Chondrocyte (in vitro differentiated cells): ENCODE data around the gene ZNF407. TPM values are rescaled to one million over a fixed set of nuclear protein-coding genes. Genes with fewer than 3 reads are reported as not detected.

Experiments used
- DNase-seq: peaks from one replicate; pipeline ENCODE4 v3.0.0; 2021; ENCODE audit warnings: mixed read lengths, low spot score
- H3K27ac Mint-ChIP-seq: one replicate; pipeline ENCODE4 v1.8.0; 2021; ENCODE audit warnings: mild to moderate bottlenecking, moderate library complexity, mixed read lengths; ENCODE audit not compliant: unreplicated experiment
- H3K27me3 Mint-ChIP-seq: 2 replicates; pipeline ENCODE4 v1.8.0; 2021; ENCODE audit warnings: low read depth, mixed read lengths
- H3K36me3 Mint-ChIP-seq: 2 replicates; pipeline ENCODE4 v1.8.0; 2021; ENCODE audit warnings: low read depth, mixed read lengths
- H3K4me1 Mint-ChIP-seq: 2 replicates; pipeline ENCODE4 v1.8.0; 2021; ENCODE audit warnings: low read depth, mild to moderate bottlenecking, mixed read lengths
- H3K4me3 Mint-ChIP-seq: one replicate; pipeline ENCODE4 v1.8.0; 2021; ENCODE audit warnings: mild to moderate bottlenecking, moderate library complexity, mixed read lengths; ENCODE audit not compliant: unreplicated experiment
- H3K9me3 Mint-ChIP-seq: 2 replicates; pipeline ENCODE4 v1.8.0; 2021; ENCODE audit warnings: low read depth, mixed read lengths
- CTCF ChIP-seq: fragments of 200-600 bp; sonication (generic); IDR thresholded peaks from 2 replicates; pipeline ENCODE4 v1.5.0; 2021; ENCODE audit warnings: antibody characterized with exemption, mild to moderate bottlenecking, moderate library complexity
- total RNA-seq: library from RNA; stranded (reverse); gene quantifications from 3 replicates; pipeline ENCODE4 v1.2.1, GENCODE V29; 2021

ZNF407 gene
- total RNA-seq, 1 donor from 2014 or later = 10.4 TPM

GRCh38 chr18:74981476-74981875 lies 383.8 kb downstream of the ZNF407 start:
- DNase-seq = no peak
- no peaks in the 10 kb centered on the region for H3K36me3 Mint-ChIP-seq
- TF ChIP-seq CTCF = no peak
- H3K4me1 Mint-ChIP-seq = no peaks in the 10 kb centered on the region
- H3K27me3 Mint-ChIP-seq = no peaks in the 10 kb centered on the region
- no peak overlapping the region for H3K27ac Mint-ChIP-seq
- no peaks in the 10 kb centered on the region for H3K9me3 Mint-ChIP-seq
- H3K4me3 Mint-ChIP-seq = no peak overlapping the region

GRCh38 chr18:74982946-74983635 lies 385.4 kb downstream of the ZNF407 start:
- Mint-ChIP-seq H3K4me1 (no peaks in the 10 kb centered on the region), H3K36me3 (no peaks in the 10 kb centered on the region), H3K27ac (no peak overlapping the region), H3K9me3 (no peaks in the 10 kb centered on the region), H3K4me3 (no peak overlapping the region), H3K27me3 (no peaks in the 10 kb centered on the region)
- no peak for DNase-seq
- TF ChIP-seq CTCF = no peak

- Mint-ChIP-seq H3K27me3 (no peaks in the 10 kb centered on the region), H3K36me3 (no peaks in the 10 kb centered on the region), H3K27ac (no peak overlapping the region), H3K4me1 (peaks cover 14% of the 10 kb centered on the region), H3K4me3 (no peak overlapping the region), H3K9me3 (no peaks in the 10 kb centered on the region)
- DNase-seq = no peak
- TF ChIP-seq CTCF = no peak
Measured at GRCh38 chr18:74989134-74989533, 391.5 kb downstream of the ZNF407 start.

- DNase-seq = no peak
- H3K9me3 Mint-ChIP-seq = no peaks in the 10 kb centered on the region
- no peaks in the 10 kb centered on the region for H3K36me3 Mint-ChIP-seq
- no peak overlapping the region for H3K4me3 Mint-ChIP-seq
- no peaks in the 10 kb centered on the region for H3K27me3 Mint-ChIP-seq
- TF ChIP-seq CTCF = no peak
- H3K4me1 Mint-ChIP-seq = peaks cover 29% of the 10 kb centered on the region
- no peak overlapping the region for H3K27ac Mint-ChIP-seq
Measured at GRCh38 chr18:74990563-74991081, 393.0 kb downstream of the ZNF407 start.

GRCh38 chr18:74994502-74995418 lies 397.1 kb downstream of the ZNF407 start:
- H3K9me3 Mint-ChIP-seq = no peaks in the 10 kb centered on the region
- no peak for TF ChIP-seq CTCF

More at GRCh38 chr18:74994502-74995418, 397.1 kb downstream of the ZNF407 start:
- no peaks in the 10 kb centered on the region for H3K36me3 Mint-ChIP-seq
- H3K4me1 Mint-ChIP-seq = peaks cover 34% of the 10 kb centered on the region
- H3K27ac Mint-ChIP-seq = peak overlapping the region; percentile 85
- DNase-seq = no peak
- H3K27me3 Mint-ChIP-seq = no peaks in the 10 kb centered on the region
- peak overlapping the region; percentile 42 for H3K4me3 Mint-ChIP-seq
